Measurements from ENCODE around the gene AKNA.

- TF ChIP-seq POLR2A (IDR thresholded peaks at IDR 0.05): no peak
- no peak for TF ChIP-seq CTCF (IDR thresholded peaks at IDR 0.05)
- TF ChIP-seq POLR2AphosphoS5 (IDR thresholded peaks at IDR 0.05): no peak
- TF ChIP-seq EP300 (IDR thresholded peaks at IDR 0.05): no peak
Observed at GRCh38 chr9:114390952-114391351, 3.2 kb upstream of the AKNA start.
